ENCODE data around the gene PMM2. TPM values are rescaled to one million over a fixed set of nuclear protein-coding genes. Genes with fewer than 3 reads are reported as not detected.

The PMM2 gene
- total RNA-seq, 1 experiment from 2014 or later: 59.4 TPM

DNA sequence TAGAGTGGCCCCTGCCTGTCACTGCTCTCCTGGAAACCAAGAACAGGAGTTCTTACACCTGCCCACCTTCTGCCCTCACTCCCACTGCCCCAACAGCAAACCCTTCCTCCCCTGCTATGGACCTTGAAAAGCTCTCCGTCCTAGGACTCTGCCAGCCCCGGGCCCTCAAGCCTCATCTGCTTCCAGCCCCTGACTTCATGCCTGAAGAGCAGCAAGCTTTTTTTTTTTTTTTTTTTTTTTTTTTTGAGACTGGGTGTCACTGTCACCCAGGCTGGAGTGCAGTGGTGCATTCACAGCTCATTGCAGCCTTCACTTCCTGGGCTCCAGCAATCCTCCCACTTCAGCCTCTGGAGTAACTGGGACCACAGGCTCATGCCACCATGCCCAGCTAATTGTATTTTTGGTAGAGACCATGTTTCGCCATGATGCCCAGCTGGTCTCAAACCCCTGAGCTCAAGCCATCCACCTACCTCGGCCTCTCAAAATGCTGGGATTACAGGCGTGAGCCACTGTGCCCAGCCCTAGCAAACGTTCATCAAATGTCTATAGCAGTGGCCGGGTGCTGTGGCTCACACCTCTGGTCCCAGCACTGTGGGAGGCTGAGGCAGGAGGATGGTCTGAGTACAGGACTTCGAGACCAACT is 54.2 kb downstream of the PMM2 start:
- Mint-ChIP-seq H3K36me3 (ENCODE audit: insufficient read depth, unreplicated experiment) (peaks cover 55% of the 10 kb centered on the region), H3K27ac (ENCODE audit: low read depth, unreplicated experiment) (no peak overlapping the region), H3K4me1 (ENCODE audit: insufficient read depth, unreplicated experiment) (peaks cover 14% of the 10 kb centered on the region), H3K27me3 (ENCODE audit: insufficient read depth, unreplicated experiment) (no peaks in the 10 kb centered on the region), H3K4me3 (ENCODE audit: unreplicated experiment) (no peak overlapping the region), H3K9me3 (ENCODE audit: unreplicated experiment) (no peaks in the 10 kb centered on the region)
- no TSS peak for BruUV-seq (replicated peaks)
- no peak for DNase-seq (ENCODE audit: unreplicated experiment)
- TF ChIP-seq, protein P1, sequence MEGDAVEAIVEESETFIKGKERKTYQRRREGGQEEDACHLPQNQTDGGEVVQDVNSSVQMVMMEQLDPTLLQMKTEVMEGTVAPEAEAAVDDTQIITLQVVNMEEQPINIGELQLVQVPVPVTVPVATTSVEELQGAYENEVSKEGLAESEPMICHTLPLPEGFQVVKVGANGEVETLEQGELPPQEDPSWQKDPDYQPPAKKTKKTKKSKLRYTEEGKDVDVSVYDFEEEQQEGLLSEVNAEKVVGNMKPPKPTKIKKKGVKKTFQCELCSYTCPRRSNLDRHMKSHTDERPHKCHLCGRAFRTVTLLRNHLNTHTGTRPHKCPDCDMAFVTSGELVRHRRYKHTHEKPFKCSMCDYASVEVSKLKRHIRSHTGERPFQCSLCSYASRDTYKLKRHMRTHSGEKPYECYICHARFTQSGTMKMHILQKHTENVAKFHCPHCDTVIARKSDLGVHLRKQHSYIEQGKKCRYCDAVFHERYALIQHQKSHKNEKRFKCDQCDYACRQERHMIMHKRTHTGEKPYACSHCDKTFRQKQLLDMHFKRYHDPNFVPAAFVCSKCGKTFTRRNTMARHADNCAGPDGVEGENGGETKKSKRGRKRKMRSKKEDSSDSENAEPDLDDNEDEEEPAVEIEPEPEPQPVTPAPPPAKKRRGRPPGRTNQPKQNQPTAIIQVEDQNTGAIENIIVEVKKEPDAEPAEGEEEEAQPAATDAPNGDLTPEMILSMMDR (IDR thresholded peaks at IDR 0.05; ENCODE audit: unreplicated experiment): no peak
- intact Hi-C loops (cut with micrococcal nuclease): no loop called here
- CTCF ChIA-PET: interaction anchor here (0.6 to 5.9 kb wide), 6 partner anchors 22 to 278 kb away, joined by 3 to 31 read pairs (median 3); partner anchors contain the start of genes LITAFD and PMM2
- POLR2A ChIA-PET: interaction anchor here (0.5 to 1.1 kb wide), 2 partner anchors 10 to 17 kb away, joined by 3 to 4 read pairs; partner anchors contain the start of gene CARHSP1

DNA sequence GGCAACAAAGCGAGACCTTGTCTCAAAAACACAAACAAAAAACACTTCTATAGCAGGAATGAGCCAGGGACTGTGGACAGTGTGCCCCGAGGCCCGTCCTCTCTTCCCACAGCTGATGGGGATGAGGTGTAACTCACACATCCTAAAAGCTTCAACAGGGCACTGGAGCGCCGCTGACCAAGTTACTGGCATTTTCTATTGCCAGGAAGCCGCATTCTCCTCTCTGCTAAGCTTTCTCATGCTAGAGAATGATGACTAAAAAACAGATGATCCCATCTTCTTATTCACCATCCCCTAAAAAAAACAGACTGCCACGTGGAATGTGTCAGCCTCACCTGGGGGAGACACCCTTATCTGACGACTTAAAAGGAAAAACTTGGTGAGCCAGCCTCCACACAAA is 54.9 kb downstream of the PMM2 start:
- TF ChIP-seq, protein P1 (IDR thresholded peaks at IDR 0.05; ENCODE audit: unreplicated experiment): no peak
- Mint-ChIP-seq H3K4me1 (ENCODE audit: insufficient read depth, unreplicated experiment) (peaks cover 14% of the 10 kb centered on the region), H3K36me3 (ENCODE audit: insufficient read depth, unreplicated experiment) (peaks cover 61% of the 10 kb centered on the region), H3K27me3 (ENCODE audit: insufficient read depth, unreplicated experiment) (no peaks in the 10 kb centered on the region), H3K27ac (ENCODE audit: low read depth, unreplicated experiment) (peak overlapping the region; percentile 23), H3K9me3 (ENCODE audit: unreplicated experiment) (no peaks in the 10 kb centered on the region), H3K4me3 (ENCODE audit: unreplicated experiment) (no peak overlapping the region)
- DNase-seq (ENCODE audit: unreplicated experiment): no peak
- BruUV-seq (replicated peaks): no TSS peak
- intact Hi-C loops (cut with micrococcal nuclease): no loop called here
- POLR2A ChIA-PET: interaction anchor here (1.1 kb wide), 1 partner anchor 16 kb away, joined by 4 read pairs; the partner anchor contains the start of gene CARHSP1
- CTCF ChIA-PET: interaction anchor here (1.5 to 5.9 kb wide), 2 partner anchors 21 to 28 kb away, joined by 4 to 31 read pairs; partner anchors contain the start of gene LITAFD

DNA sequence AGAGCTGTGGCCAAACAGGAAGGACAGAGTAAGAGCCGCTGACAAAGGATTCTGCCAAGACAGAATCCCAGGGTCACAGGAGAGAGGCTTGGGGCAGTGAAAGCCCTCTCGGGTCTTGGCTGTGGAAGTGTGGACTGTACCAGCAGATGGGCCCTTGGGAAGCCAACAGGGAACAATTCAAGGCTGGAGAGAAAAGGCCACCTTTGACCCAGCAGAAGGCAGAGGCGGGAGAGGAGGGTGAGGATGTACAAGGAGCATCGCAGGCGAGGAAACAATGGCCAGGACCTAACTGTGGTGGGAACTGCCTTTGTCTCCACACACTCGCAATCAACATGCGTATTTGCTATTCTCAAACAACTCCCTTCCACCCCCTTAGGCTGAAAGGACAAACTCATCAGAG is 55.5 kb downstream of the PMM2 start:
- peaks cover 18% of the 10 kb centered on the region for H3K4me1 Mint-ChIP-seq (ENCODE audit: insufficient read depth, unreplicated experiment)
- intact Hi-C loops (cut with micrococcal nuclease): no loop called here
- H3K9me3 Mint-ChIP-seq (ENCODE audit: unreplicated experiment): no peaks in the 10 kb centered on the region
- CTCF ChIA-PET: interaction anchor here (1.1 to 5.9 kb wide), 2 partner anchors 21 to 27 kb away, joined by 3 to 31 read pairs; partner anchors contain the start of gene LITAFD
- H3K36me3 Mint-ChIP-seq (ENCODE audit: insufficient read depth, unreplicated experiment): peaks cover 68% of the 10 kb centered on the region
- POLR2A ChIA-PET: no interaction called here
- TF ChIP-seq, protein P1 (IDR thresholded peaks at IDR 0.05; ENCODE audit: unreplicated experiment): no peak
- DNase-seq (ENCODE audit: unreplicated experiment): no peak
- no peaks in the 10 kb centered on the region for H3K27me3 Mint-ChIP-seq (ENCODE audit: insufficient read depth, unreplicated experiment)
- BruUV-seq (replicated peaks): no TSS peak
- no peak overlapping the region for H3K4me3 Mint-ChIP-seq (ENCODE audit: unreplicated experiment)
- peak overlapping the region; percentile 23 for H3K27ac Mint-ChIP-seq (ENCODE audit: low read depth, unreplicated experiment)

DNA sequence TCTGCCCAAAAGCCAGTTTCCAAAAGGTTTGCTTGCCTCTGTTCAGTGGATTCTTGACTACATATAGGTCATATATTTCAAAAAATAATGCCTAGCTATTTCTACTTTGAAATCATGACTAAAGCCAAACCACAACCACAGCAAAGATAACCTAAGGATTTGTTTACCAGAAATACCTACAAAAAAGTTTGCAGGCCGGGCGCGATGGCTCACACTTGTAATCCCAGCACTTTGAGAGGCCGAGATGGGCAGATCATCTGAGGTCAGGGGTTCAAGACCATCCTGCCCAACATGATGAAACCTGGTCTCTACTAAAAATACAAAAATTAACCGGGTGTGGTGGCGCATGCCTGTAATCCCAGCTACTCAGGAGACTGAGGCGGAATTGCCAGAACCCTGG is 56.0 kb downstream of the PMM2 start:
- H3K27ac Mint-ChIP-seq (ENCODE audit: low read depth, unreplicated experiment): peak overlapping the region; percentile 23
- peaks cover 68% of the 10 kb centered on the region for H3K36me3 Mint-ChIP-seq (ENCODE audit: insufficient read depth, unreplicated experiment)
- no peak overlapping the region for H3K4me3 Mint-ChIP-seq (ENCODE audit: unreplicated experiment)
- H3K27me3 Mint-ChIP-seq (ENCODE audit: insufficient read depth, unreplicated experiment): no peaks in the 10 kb centered on the region
- TF ChIP-seq, protein P1 (IDR thresholded peaks at IDR 0.05; ENCODE audit: unreplicated experiment): no peak
- intact Hi-C loops (cut with micrococcal nuclease): no loop called here
- DNase-seq (ENCODE audit: unreplicated experiment): no peak
- ChIA-PET POLR2A (no interaction called here), CTCF (interaction anchor here (0.6 to 5.9 kb wide), 4 partner anchors 21 to 155 kb away, joined by 3 to 31 read pairs (median 3); partner anchors contain the start of gene LITAFD)
- BruUV-seq (replicated peaks): no TSS peak
- H3K4me1 Mint-ChIP-seq (ENCODE audit: insufficient read depth, unreplicated experiment): peaks cover 19% of the 10 kb centered on the region
- no peaks in the 10 kb centered on the region for H3K9me3 Mint-ChIP-seq (ENCODE audit: unreplicated experiment)

Data from MCF 10A (cell line).